H9 (cell line): ENCODE results near the gene DNAJC1. TPM values are rescaled to one million over a fixed set of nuclear protein-coding genes. Genes with fewer than 3 reads are reported as not detected.

ENCODE experiments used
- DNase-seq: peaks from one replicate; pipeline ENCODE4 v3.0.0-alpha.2; 2017
- H2AFZ ChIP-seq: one replicate; pipeline ENCODE4 v1.6.1; 2013; ENCODE audit warnings: mild to moderate bottlenecking, low read length, control low read depth, moderate library complexity
- H2AK5ac ChIP-seq: 2 replicates; pipeline ENCODE4 v1.6.1; 2013; ENCODE audit warnings: low read length, control low read depth, mixed read lengths; ENCODE audit not compliant: insufficient read length
- H2BK120ac ChIP-seq: one replicate; pipeline ENCODE4 v1.6.1; 2013; ENCODE audit warnings: low read depth, mild to moderate bottlenecking, low read length, control low read depth, inconsistent platforms; ENCODE audit not compliant: poor library complexity, severe bottlenecking
- H2BK12ac ChIP-seq: 2 replicates; pipeline ENCODE4 v1.6.1; 2013; ENCODE audit warnings: low read length, control low read depth, mixed read lengths, low read depth; ENCODE audit not compliant: insufficient read length
- H2BK15ac ChIP-seq: 2 replicates; pipeline ENCODE4 v1.6.1; 2013; ENCODE audit warnings: low read depth, low read length, control low read depth
- H2BK20ac ChIP-seq: one replicate; pipeline ENCODE4 v1.6.1; 2013; ENCODE audit warnings: low read depth, mild to moderate bottlenecking, low read length, control low read depth, inconsistent platforms; ENCODE audit not compliant: poor library complexity, severe bottlenecking
- H2BK5ac ChIP-seq: 2 replicates; pipeline ENCODE4 v1.6.1; 2013; ENCODE audit warnings: low read length, control low read depth, mixed read lengths; ENCODE audit not compliant: insufficient read length
- H3K14ac ChIP-seq: 2 replicates; pipeline ENCODE4 v1.6.1; 2013; ENCODE audit warnings: low read length, control low read depth; ENCODE audit not compliant: insufficient read depth
- H3K18ac ChIP-seq: 2 replicates; pipeline ENCODE4 v1.6.1; 2013; ENCODE audit warnings: low read depth, mild to moderate bottlenecking, mixed read lengths, low read length, control low read depth; ENCODE audit not compliant: insufficient read length
- H3K23ac ChIP-seq: 2 replicates; pipeline ENCODE4 v1.6.1; 2013; ENCODE audit warnings: low read length, control low read depth, mixed read lengths, low read depth; ENCODE audit not compliant: insufficient read length
- H3K23me2 ChIP-seq: 2 replicates; pipeline ENCODE4 v1.6.1; 2013; ENCODE audit warnings: low read depth, mild to moderate bottlenecking, mixed read lengths, low read length, control low read depth; ENCODE audit not compliant: insufficient read length, poor library complexity, severe bottlenecking
- H3K27ac ChIP-seq: 2 replicates; pipeline ENCODE4 v1.5.1; 2013; ENCODE audit warnings: low read length, control low read depth, mixed read lengths, low read depth; ENCODE audit not compliant: insufficient read length
- H3K27me3 ChIP-seq: 2 replicates; pipeline ENCODE4 v1.6.1; 2013; ENCODE audit warnings: low read length, control low read depth, inconsistent platforms; ENCODE audit not compliant: insufficient read depth
- H3K4ac ChIP-seq: 2 replicates; pipeline ENCODE4 v1.6.1; 2013; ENCODE audit warnings: low read depth, mild to moderate bottlenecking, control low read depth, inconsistent platforms, low read length, moderate library complexity
- H3K4me1 ChIP-seq: 2 replicates; pipeline ENCODE4 v1.6.1; 2013; ENCODE audit warnings: low read length, control low read depth, inconsistent platforms; ENCODE audit not compliant: insufficient read depth
- H3K4me2 ChIP-seq: 2 replicates; pipeline ENCODE4 v1.6.1; 2013; ENCODE audit warnings: low read length, control low read depth, mixed read lengths; ENCODE audit not compliant: insufficient read length, insufficient read depth
- H3K56ac ChIP-seq: 2 replicates; pipeline ENCODE4 v1.6.1; 2013; ENCODE audit warnings: low read depth, mild to moderate bottlenecking, mixed read lengths, low read length, control low read depth; ENCODE audit not compliant: insufficient read length
- H3K79me1 ChIP-seq: 2 replicates; pipeline ENCODE4 v1.6.1; 2013; ENCODE audit warnings: low read depth, mild to moderate bottlenecking, moderate library complexity, low read length, control low read depth, inconsistent platforms; ENCODE audit not compliant: insufficient read depth, poor library complexity, severe bottlenecking
- H3K79me2 ChIP-seq: 2 replicates; pipeline ENCODE4 v1.6.1; 2013; ENCODE audit warnings: low read length, control low read depth, inconsistent platforms; ENCODE audit not compliant: insufficient read depth
- H3K9ac ChIP-seq: 2 replicates; pipeline ENCODE4 v1.6.1; 2013; ENCODE audit warnings: low read length, control low read depth, mixed read lengths; ENCODE audit not compliant: insufficient read length; ENCODE audit errors: extremely low read depth
- H3K9me3 ChIP-seq: one replicate; pipeline ENCODE4 v1.6.1; 2013; ENCODE audit warnings: low read depth, low read length, inconsistent platforms; ENCODE audit not compliant: control insufficient read depth
- H3T11ph ChIP-seq: one replicate; pipeline ENCODE4 v1.6.1; 2013; ENCODE audit warnings: mild to moderate bottlenecking, low read length, control low read depth, inconsistent platforms
- H4K20me1 ChIP-seq: one replicate; pipeline ENCODE4 v1.6.1; 2013; ENCODE audit not compliant: control insufficient read depth, insufficient read length, insufficient read depth
- H4K5ac ChIP-seq: 2 replicates; pipeline ENCODE4 v1.6.1; 2013; ENCODE audit warnings: low read depth, mild to moderate bottlenecking, mixed read lengths, low read length, control low read depth; ENCODE audit not compliant: insufficient read length
- H4K8ac ChIP-seq: replicated peaks from 2 replicates; pipeline ENCODE4 v1.6.1; 2013; ENCODE audit warnings: low read length, control low read depth, mixed read lengths, low read depth; ENCODE audit not compliant: insufficient read length
- H4K91ac ChIP-seq: 2 replicates; pipeline ENCODE4 v1.6.1; 2013; ENCODE audit warnings: low read depth, mild to moderate bottlenecking, moderate library complexity, mixed read lengths, low read length, control low read depth; ENCODE audit not compliant: insufficient read length
- H3K27ac Mint-ChIP-seq, 3 experiments: 2 replicates in 2 of 3; 3 replicates in 1 of 3; pipeline ENCODE4 v1.8.0; 2020 to 2021; ENCODE audit warnings: mixed read lengths in 3 of 3, mild to moderate bottlenecking in 1 of 3, moderate library complexity in 1 of 3
- H3K27me3 Mint-ChIP-seq: 2 replicates; pipeline ENCODE4 v1.8.0; 2021; ENCODE audit warnings: low read depth, mild to moderate bottlenecking, moderate library complexity, mixed read lengths
- H3K36me3 Mint-ChIP-seq, 3 experiments: 2 replicates in 2 of 3; 3 replicates in 1 of 3; pipeline ENCODE4 v1.8.0; 2020 to 2021; ENCODE audit warnings: low read depth in 3 of 3, mixed read lengths in 3 of 3; ENCODE audit not compliant: insufficient read depth in 1 of 3
- H3K4me1 Mint-ChIP-seq, 2 experiments: 2 replicates each; pipeline ENCODE4 v1.8.0; 2020; ENCODE audit warnings: mixed read lengths in 2 of 2
- H3K4me3 Mint-ChIP-seq, 2 experiments: 2 replicates in 1 of 2; 3 replicates in 1 of 2; pipeline ENCODE4 v1.8.0; 2020 to 2021; ENCODE audit warnings: mild to moderate bottlenecking in 2 of 2, mixed read lengths in 2 of 2, moderate library complexity in 1 of 2
- H3K9me3 Mint-ChIP-seq, 2 experiments: 2 replicates in 1 of 2; 3 replicates in 1 of 2; pipeline ENCODE4 v1.8.0; 2020; ENCODE audit warnings: mild to moderate bottlenecking in 2 of 2, mixed read lengths in 2 of 2, moderate library complexity in 1 of 2
- WGBS: extraction: QIAGEN DNeasy Blood & Tissue Kit; methylation state at CpG from one replicate; pipeline ENCODE4 v1.1.7; 2013; ENCODE audit warnings: missing lambda C conversion rate, low lambda C conversion rate, mixed read lengths; ENCODE audit not compliant: insufficient read length; ENCODE audit errors: extremely low coverage; 5-methylcytosine and 5-hydroxymethylcytosine counted together
- total RNA-seq: library from RNA; stranded (reverse); gene quantifications from 2 replicates; pipeline ENCODE4 v1.2.1, GENCODE V29; 2021
- TF ChIP-seq, protein P1 (sequence below): fragments of 200-600 bp; sonication (generic); conservative IDR thresholded peaks from 3 replicates; pipeline ENCODE4 v1.8.0; 2021; ENCODE audit warnings: antibody characterized with exemption, mild to moderate bottlenecking

Gene DNAJC1
- total RNA-seq, 1 experiment from 2014 or later = 11.2 TPM

DNA sequence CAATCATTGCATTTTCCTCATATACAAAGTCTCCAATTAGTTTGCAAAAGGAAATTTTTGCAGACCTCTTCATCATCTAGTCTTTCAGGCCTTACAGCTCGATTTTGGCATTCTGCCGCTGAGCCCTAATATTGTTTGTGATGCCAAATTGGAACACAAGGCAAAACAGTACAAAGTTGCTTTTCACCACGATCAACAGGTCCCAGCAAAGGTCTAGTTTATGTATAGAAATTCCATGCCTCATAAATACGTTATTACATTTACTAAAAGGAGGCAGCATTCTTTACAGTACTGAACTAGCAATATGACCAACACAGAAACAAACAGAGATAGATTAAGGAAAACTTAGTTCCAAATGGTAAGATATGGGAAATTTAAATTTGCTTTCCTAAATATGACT lies 7.0 kb upstream of the DNAJC1 start:
- Histone ChIP-seq H2AK5ac (no peak overlapping the region), H3K79me1 (no peaks in the 10 kb centered on the region), H4K20me1 (no peaks in the 10 kb centered on the region), H3K4ac (no peak overlapping the region), H3K9me3 (no peaks in the 10 kb centered on the region), H4K5ac (no peak overlapping the region), H3K23ac (no peak overlapping the region), H2BK120ac (no peak overlapping the region), H3K4me1 (no peaks in the 10 kb centered on the region), H3K56ac (no peak overlapping the region), H3K4me2 (no peak overlapping the region), H3K27ac (no peak overlapping the region), H2AFZ (no peak overlapping the region), H2BK5ac (no peak overlapping the region), H4K91ac (no peak overlapping the region), H2BK20ac (no peak overlapping the region), H3K18ac (no peak overlapping the region), H3T11ph (no peak overlapping the region), H2BK15ac (no peak overlapping the region), H3K9ac (no peak overlapping the region), H3K27me3 (no peaks in the 10 kb centered on the region), H3K14ac (no peak overlapping the region), H2BK12ac (no peak overlapping the region), H4K8ac (no peak overlapping the region), H3K79me2 (no peaks in the 10 kb centered on the region), H3K23me2 (no peaks in the 10 kb centered on the region)
- peaks cover 2% of the 10 kb centered on the region; the same call in 1 of the 2 replicates for H3K27me3 Mint-ChIP-seq
- no peaks in the 10 kb centered on the region for H3K4me1 Mint-ChIP-seq
- H3K36me3 Mint-ChIP-seq = peaks cover 0 to 6% (median 0%) of the 10 kb centered on the region in 3 experiments; a peak in 1 of 7 replicates
- WGBS = no CpG with 5 or more reads among the region's 4 CpGs
- H3K9me3 Mint-ChIP-seq = peaks cover 4 to 9% of the 10 kb centered on the region in 2 experiments
- DNase-seq = no peak
- TF ChIP-seq, protein P1, sequence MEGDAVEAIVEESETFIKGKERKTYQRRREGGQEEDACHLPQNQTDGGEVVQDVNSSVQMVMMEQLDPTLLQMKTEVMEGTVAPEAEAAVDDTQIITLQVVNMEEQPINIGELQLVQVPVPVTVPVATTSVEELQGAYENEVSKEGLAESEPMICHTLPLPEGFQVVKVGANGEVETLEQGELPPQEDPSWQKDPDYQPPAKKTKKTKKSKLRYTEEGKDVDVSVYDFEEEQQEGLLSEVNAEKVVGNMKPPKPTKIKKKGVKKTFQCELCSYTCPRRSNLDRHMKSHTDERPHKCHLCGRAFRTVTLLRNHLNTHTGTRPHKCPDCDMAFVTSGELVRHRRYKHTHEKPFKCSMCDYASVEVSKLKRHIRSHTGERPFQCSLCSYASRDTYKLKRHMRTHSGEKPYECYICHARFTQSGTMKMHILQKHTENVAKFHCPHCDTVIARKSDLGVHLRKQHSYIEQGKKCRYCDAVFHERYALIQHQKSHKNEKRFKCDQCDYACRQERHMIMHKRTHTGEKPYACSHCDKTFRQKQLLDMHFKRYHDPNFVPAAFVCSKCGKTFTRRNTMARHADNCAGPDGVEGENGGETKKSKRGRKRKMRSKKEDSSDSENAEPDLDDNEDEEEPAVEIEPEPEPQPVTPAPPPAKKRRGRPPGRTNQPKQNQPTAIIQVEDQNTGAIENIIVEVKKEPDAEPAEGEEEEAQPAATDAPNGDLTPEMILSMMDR = no peak
- H3K4me3 Mint-ChIP-seq = no peak overlapping the region
- H3K27ac Mint-ChIP-seq = no peak overlapping the region
